Lower leg skin (tissue), 3 donors: ENCODE results near the gene GBE1.

Experiments used
- POLR2A ChIP-seq, 2 donors: fragments of 450-650 bp; IDR thresholded peaks; one replicate each; pipeline ENCODE4 v1.6.1; 2016 to 2017; ENCODE audit warnings: antibody characterized with exemption in 2 of 2, mild to moderate bottlenecking in 1 of 2, moderate library complexity in 1 of 2
- TF ChIP-seq, protein P1 (sequence below), 3 donors: fragments of 450-650 bp; IDR thresholded peaks; one replicate each; pipeline ENCODE4 v1.5.1; 2016; ENCODE audit warnings: antibody characterized with exemption in 3 of 3, mild to moderate bottlenecking in 3 of 3, moderate library complexity in 2 of 3

DNA sequence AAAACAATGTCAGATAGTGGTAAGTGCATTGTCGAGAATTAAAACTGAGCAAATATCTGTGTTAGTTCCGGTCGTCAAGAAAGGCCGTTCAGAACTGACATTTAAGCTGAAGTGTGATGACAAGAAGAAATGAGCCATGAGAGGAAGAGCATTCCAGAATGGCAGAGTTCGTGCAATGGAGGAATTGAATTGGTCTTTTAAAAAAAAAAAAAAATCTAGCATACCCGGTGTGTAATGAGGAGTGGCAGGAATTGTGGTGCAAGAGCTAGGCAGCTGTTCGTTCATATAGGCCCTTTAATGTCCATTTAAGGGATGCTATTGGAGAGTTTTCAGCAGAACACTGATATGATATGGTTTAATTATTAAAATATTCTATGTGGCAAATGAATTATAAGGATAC lies 2.6 kb upstream of the GBE1 start:
- TF ChIP-seq, protein P1, sequence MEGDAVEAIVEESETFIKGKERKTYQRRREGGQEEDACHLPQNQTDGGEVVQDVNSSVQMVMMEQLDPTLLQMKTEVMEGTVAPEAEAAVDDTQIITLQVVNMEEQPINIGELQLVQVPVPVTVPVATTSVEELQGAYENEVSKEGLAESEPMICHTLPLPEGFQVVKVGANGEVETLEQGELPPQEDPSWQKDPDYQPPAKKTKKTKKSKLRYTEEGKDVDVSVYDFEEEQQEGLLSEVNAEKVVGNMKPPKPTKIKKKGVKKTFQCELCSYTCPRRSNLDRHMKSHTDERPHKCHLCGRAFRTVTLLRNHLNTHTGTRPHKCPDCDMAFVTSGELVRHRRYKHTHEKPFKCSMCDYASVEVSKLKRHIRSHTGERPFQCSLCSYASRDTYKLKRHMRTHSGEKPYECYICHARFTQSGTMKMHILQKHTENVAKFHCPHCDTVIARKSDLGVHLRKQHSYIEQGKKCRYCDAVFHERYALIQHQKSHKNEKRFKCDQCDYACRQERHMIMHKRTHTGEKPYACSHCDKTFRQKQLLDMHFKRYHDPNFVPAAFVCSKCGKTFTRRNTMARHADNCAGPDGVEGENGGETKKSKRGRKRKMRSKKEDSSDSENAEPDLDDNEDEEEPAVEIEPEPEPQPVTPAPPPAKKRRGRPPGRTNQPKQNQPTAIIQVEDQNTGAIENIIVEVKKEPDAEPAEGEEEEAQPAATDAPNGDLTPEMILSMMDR (IDR thresholded peaks at IDR 0.05), result no peak
- no peak for TF ChIP-seq POLR2A (IDR thresholded peaks at IDR 0.05)
